Hepatocyte (in vitro differentiated cells): ENCODE data around the gene TIAM1. TPM values are rescaled to one million over a fixed set of nuclear protein-coding genes. Genes with fewer than 3 reads are reported as not detected.

Experiments
- DNase-seq: peaks from one replicate; pipeline ENCODE4 v3.0.0-alpha.2; 2016; ENCODE audit warnings: low spot score
- H2AFZ ChIP-seq: fragments of 200-600 bp; sonication (generic); 2 replicates; pipeline ENCODE4 v1.6.0; 2016; ENCODE audit warnings: antibody characterized with exemption, mild to moderate bottlenecking
- H3K27ac ChIP-seq: fragments of 200-600 bp; sonication (generic); 2 replicates; pipeline ENCODE4 v1.5.1; 2016; ENCODE audit warnings: mild to moderate bottlenecking
- H3K27me3 ChIP-seq: fragments of 200-600 bp; sonication (generic); 2 replicates; pipeline ENCODE4 v1.6.1; 2016
- H3K36me3 ChIP-seq: fragments of 200-600 bp; sonication (generic); replicated peaks from 2 replicates; pipeline ENCODE4 v1.5.1; 2016; ENCODE audit warnings: low read depth; ENCODE audit not compliant: insufficient read depth
- H3K4me1 ChIP-seq: fragments of 200-600 bp; sonication (generic); 2 replicates; pipeline ENCODE4 v1.5.1; 2016; ENCODE audit warnings: mild to moderate bottlenecking, moderate library complexity; ENCODE audit not compliant: insufficient read depth
- H3K4me2 ChIP-seq: fragments of 200-600 bp; sonication (generic); 2 replicates; pipeline ENCODE4 v1.6.0; 2016
- H3K4me3 ChIP-seq: fragments of 200-600 bp; sonication (generic); 2 replicates; pipeline ENCODE4 v1.5.1; 2016; ENCODE audit warnings: mild to moderate bottlenecking
- H3K79me2 ChIP-seq: fragments of 200-600 bp; sonication (generic); 2 replicates; pipeline ENCODE4 v1.6.0; 2017; ENCODE audit warnings: mild to moderate bottlenecking
- H3K9me2 ChIP-seq: fragments of 200-600 bp; sonication (generic); replicated peaks from 2 replicates; pipeline ENCODE4 v1.6.0; 2017; ENCODE audit warnings: mild to moderate bottlenecking; ENCODE audit not compliant: insufficient read depth
- H3K9me3 ChIP-seq: fragments of 200-600 bp; sonication (generic); 2 replicates; pipeline ENCODE4 v1.5.1; 2016; ENCODE audit warnings: low read depth, mild to moderate bottlenecking
- H4K20me1 ChIP-seq: fragments of 200-600 bp; sonication (generic); 2 replicates; pipeline ENCODE4 v1.6.0; 2016; ENCODE audit warnings: mild to moderate bottlenecking; ENCODE audit not compliant: insufficient read depth, poor library complexity, severe bottlenecking
- CTCF ChIP-seq: fragments of 200-600 bp; sonication (generic); IDR thresholded peaks from 2 replicates; pipeline ENCODE4 v1.5.1; 2016; ENCODE audit warnings: antibody characterized with exemption, mild to moderate bottlenecking; ENCODE audit not compliant: poor library complexity
- EZH2 ChIP-seq: fragments of 200-600 bp; sonication (generic); IDR thresholded peaks from 2 replicates; pipeline ENCODE4 v1.6.1; 2016; ENCODE audit warnings: antibody characterized with exemption, mild to moderate bottlenecking, borderline replicate concordance
- EZH2phosphoT487 ChIP-seq: fragments of 200-600 bp; sonication (generic); IDR thresholded peaks from one replicate; pipeline ENCODE4 v1.6.1; 2018; ENCODE audit warnings: antibody characterized with exemption, mild to moderate bottlenecking, low read depth, moderate library complexity; ENCODE audit not compliant: unreplicated experiment, severe bottlenecking
- WGBS: methylation state at CpG from one replicate; pipeline ENCODE4 v1.1.6; 2016; ENCODE audit warnings: low lambda C conversion rate; ENCODE audit errors: missing lambda C conversion rate; 5-methylcytosine and 5-hydroxymethylcytosine counted together
- polyA plus RNA-seq: library from polyadenylated mRNA; unstranded; fragments of >200 nt; fragmentation: Nextera tagmentation; extraction: Ambion mirVana; gene quantifications from 2 replicates; pipeline ENCODE4 v1.2.1, GENCODE V29; 2016
- total RNA-seq: library from RNA; depleted of rRNA; stranded (reverse); fragments of >200 nt; gene quantifications from 2 replicates; pipeline ENCODE4 v1.2.3, GENCODE V29; 2014

Gene TIAM1
- total and polyA plus RNA-seq, 2 experiments from 2014 or later = 8.8 TPM

- Histone ChIP-seq H3K79me2 (no peaks in the 10 kb centered on the region), H3K27me3 (no peaks in the 10 kb centered on the region), H2AFZ (no peak overlapping the region), H3K9me3 (peaks cover 2% of the 10 kb centered on the region), H4K20me1 (no peaks in the 10 kb centered on the region), H3K27ac (no peak overlapping the region), H3K36me3 (no peaks in the 10 kb centered on the region), H3K9me2 (no peaks in the 10 kb centered on the region), H3K4me3 (no peak overlapping the region), H3K4me2 (no peak overlapping the region), H3K4me1 (no peaks in the 10 kb centered on the region)
- TF ChIP-seq CTCF (no peak), EZH2 (no peak), EZH2phosphoT487 (no peak)
- WGBS = 96% methylated on average over 4 of the region's 4 CpGs
- no peak for DNase-seq
These were observed 181.9 kb downstream of the TIAM1 start for GRCh38 chr21:31162079-31162699.

GRCh38 chr21:31161157-31161556 is 182.9 kb downstream of the TIAM1 start:
- no peaks in the 10 kb centered on the region for H3K4me1 ChIP-seq
- no peaks in the 10 kb centered on the region for H4K20me1 ChIP-seq
- DNase-seq = no peak
- no peaks in the 10 kb centered on the region for H3K79me2 ChIP-seq
- TF ChIP-seq EZH2phosphoT487 (no peak), CTCF (no peak), EZH2 (no peak)
- 32% methylated on average over 5 of the region's 5 CpGs for WGBS
- no peaks in the 10 kb centered on the region for H3K27me3 ChIP-seq
- H3K4me3 ChIP-seq = no peak overlapping the region
- H3K9me2 ChIP-seq = no peaks in the 10 kb centered on the region
- H3K9me3 ChIP-seq = peaks cover 10% of the 10 kb centered on the region
- no peak overlapping the region for H2AFZ ChIP-seq
- no peak overlapping the region for H3K27ac ChIP-seq
- H3K36me3 ChIP-seq = no peaks in the 10 kb centered on the region
- no peak overlapping the region for H3K4me2 ChIP-seq

- H3K27me3 ChIP-seq = no peaks in the 10 kb centered on the region
- DNase-seq = no peak
- no peaks in the 10 kb centered on the region for H3K9me2 ChIP-seq
- H3K27ac ChIP-seq = peak overlapping the region; percentile 26
- H3K36me3 ChIP-seq = no peaks in the 10 kb centered on the region
- no peak overlapping the region for H3K4me3 ChIP-seq
- H4K20me1 ChIP-seq = no peaks in the 10 kb centered on the region
- no peaks in the 10 kb centered on the region for H3K79me2 ChIP-seq
- no peaks in the 10 kb centered on the region for H3K4me1 ChIP-seq
- H2AFZ ChIP-seq = no peak overlapping the region
- 73% methylated on average over 5 of the region's 5 CpGs for WGBS
- peaks cover 10% of the 10 kb centered on the region for H3K9me3 ChIP-seq
- H3K4me2 ChIP-seq = peak overlapping the region; percentile 69
- TF ChIP-seq EZH2phosphoT487 (no peak), EZH2 (no peak), CTCF (no peak)
These were observed 184.3 kb downstream of the TIAM1 start for GRCh38 chr21:31159808-31160207.
